Measurements from ENCODE around the gene PKIG. TPM values are rescaled to one million over a fixed set of nuclear protein-coding genes. Genes with fewer than 3 reads are reported as not detected.

Gene PKIG
- total RNA-seq, 2 donors from 2014 or later: 61.5 to 77.6 TPM

DNA sequence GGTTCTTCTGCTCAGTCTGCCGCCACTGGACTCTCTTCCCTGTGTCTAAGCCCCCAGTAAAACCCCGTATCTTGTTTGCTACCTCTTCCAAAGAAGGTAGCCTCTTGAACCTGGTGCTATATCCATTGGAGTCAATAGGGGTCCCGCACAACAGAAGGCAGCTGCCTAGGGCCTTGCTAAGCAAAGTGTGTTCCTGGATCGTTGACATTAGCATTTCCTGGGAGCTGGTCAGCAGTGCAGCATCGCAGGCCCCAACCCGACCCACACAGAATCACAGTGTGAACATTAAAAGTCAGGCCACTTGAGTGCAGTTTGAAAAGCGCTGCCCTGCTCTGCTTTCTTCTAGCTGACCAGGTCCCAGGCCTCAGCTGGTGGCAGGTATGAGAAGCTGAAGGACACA lies 66.2 kb downstream of the PKIG start:
- Histone ChIP-seq H3K4me1 (ENCODE audit: control insufficient read depth, insufficient read depth, low read length) (peaks cover 5% of the 10 kb centered on the region), H3K4me3 (ENCODE audit: low read length) (no peak overlapping the region), H3K36me3 (ENCODE audit: control insufficient read depth, insufficient read depth, low read length) (no peaks in the 10 kb centered on the region), H3K9me3 (ENCODE audit: control insufficient read depth, low read length) (no peaks in the 10 kb centered on the region), H3K27me3 (ENCODE audit: control insufficient read depth, insufficient read depth, low read length, poor library complexity, severe bottlenecking) (no peaks in the 10 kb centered on the region), H3K9ac (ENCODE audit: extremely low read depth, low read length, poor library complexity, severe bottlenecking) (no peak overlapping the region), H3K27ac (ENCODE audit: low read depth, low read length) (no peak overlapping the region)
- H3K27ac Mint-ChIP-seq: no peak overlapping the region
- peaks cover 22% of the 10 kb centered on the region for H3K4me1 Mint-ChIP-seq
- no peak overlapping the region for H3K4me3 Mint-ChIP-seq
- WGBS, 2 experiments (ENCODE audit: insufficient coverage in 1 of 2, insufficient read length in 1 of 2): 74% methylated on average over 7 of the region's 7 CpGs
- peaks cover 5% of the 10 kb centered on the region for H3K9me3 Mint-ChIP-seq
- TF ChIP-seq, protein P1, sequence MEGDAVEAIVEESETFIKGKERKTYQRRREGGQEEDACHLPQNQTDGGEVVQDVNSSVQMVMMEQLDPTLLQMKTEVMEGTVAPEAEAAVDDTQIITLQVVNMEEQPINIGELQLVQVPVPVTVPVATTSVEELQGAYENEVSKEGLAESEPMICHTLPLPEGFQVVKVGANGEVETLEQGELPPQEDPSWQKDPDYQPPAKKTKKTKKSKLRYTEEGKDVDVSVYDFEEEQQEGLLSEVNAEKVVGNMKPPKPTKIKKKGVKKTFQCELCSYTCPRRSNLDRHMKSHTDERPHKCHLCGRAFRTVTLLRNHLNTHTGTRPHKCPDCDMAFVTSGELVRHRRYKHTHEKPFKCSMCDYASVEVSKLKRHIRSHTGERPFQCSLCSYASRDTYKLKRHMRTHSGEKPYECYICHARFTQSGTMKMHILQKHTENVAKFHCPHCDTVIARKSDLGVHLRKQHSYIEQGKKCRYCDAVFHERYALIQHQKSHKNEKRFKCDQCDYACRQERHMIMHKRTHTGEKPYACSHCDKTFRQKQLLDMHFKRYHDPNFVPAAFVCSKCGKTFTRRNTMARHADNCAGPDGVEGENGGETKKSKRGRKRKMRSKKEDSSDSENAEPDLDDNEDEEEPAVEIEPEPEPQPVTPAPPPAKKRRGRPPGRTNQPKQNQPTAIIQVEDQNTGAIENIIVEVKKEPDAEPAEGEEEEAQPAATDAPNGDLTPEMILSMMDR (conservative IDR thresholded peaks at IDR 0.05): peak; percentile 59
- peaks cover 15% of the 10 kb centered on the region for H3K27me3 Mint-ChIP-seq (ENCODE audit: insufficient read depth)
- peak; percentile 76 for DNase-seq
- H3K36me3 Mint-ChIP-seq (ENCODE audit: low read depth): no peaks in the 10 kb centered on the region

DNA sequence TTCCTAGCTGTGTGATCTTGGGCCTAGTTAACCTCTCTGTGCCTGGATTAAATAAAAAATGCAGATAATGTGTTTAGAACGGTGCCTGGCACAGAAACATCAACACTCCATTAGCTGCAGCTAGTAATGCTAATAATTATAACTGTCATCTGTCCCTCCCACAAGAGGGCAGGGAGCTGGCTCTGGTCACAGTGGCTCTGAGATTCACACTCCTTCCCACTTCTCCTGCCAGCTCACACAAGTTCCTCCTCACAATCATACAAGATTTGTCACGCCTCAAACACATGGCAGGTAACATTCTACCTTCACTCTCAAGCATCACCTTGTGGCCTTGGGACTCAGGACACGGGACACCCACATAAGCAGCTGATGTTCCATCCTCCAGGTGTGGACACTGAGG lies 66.7 kb downstream of the PKIG start:
- Histone ChIP-seq H3K9me3 (ENCODE audit: control insufficient read depth, low read length) (no peaks in the 10 kb centered on the region), H3K4me1 (ENCODE audit: control insufficient read depth, insufficient read depth, low read length) (no peaks in the 10 kb centered on the region), H3K36me3 (ENCODE audit: control insufficient read depth, insufficient read depth, low read length) (no peaks in the 10 kb centered on the region), H3K27ac (ENCODE audit: low read depth, low read length) (no peak overlapping the region), H3K9ac (ENCODE audit: extremely low read depth, low read length, poor library complexity, severe bottlenecking) (no peak overlapping the region), H3K4me3 (ENCODE audit: low read length) (no peak overlapping the region), H3K27me3 (ENCODE audit: control insufficient read depth, insufficient read depth, low read length, poor library complexity, severe bottlenecking) (no peaks in the 10 kb centered on the region)
- DNase-seq: no peak
- 89 to 100% methylated on average over 3 of the region's 3 CpGs for WGBS, 2 experiments (ENCODE audit: insufficient coverage in 1 of 2, insufficient read length in 1 of 2)
- Mint-ChIP-seq H3K9me3 (peaks cover 9% of the 10 kb centered on the region), H3K4me3 (no peak overlapping the region), H3K36me3 (ENCODE audit: low read depth) (no peaks in the 10 kb centered on the region), H3K27me3 (ENCODE audit: insufficient read depth) (peaks cover 18% of the 10 kb centered on the region), H3K27ac (no peak overlapping the region), H3K4me1 (peaks cover 18% of the 10 kb centered on the region)
- TF ChIP-seq, protein P1 (conservative IDR thresholded peaks at IDR 0.05): no peak

DNA sequence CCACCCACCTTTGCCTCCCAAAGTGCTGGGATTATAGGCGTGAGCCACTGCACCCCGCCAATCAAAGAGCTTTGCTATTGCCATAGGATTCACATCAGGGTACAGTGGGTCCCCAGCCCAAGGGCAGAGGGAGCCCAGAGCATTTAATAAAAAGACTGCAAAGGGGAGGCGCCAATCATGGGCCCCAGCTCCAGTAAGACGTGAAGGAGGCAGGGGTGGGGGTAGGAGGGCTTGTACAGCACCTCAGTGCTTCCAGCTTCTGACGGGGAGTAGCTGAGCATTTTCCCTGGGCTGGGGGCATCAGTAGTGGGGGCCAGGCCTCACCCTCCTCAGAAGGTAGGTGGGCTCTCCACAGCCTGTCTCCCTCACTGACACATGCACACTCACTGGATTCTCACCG lies 67.6 kb downstream of the PKIG start:
- H3K36me3 ChIP-seq (ENCODE audit: control insufficient read depth, insufficient read depth, low read length): no peaks in the 10 kb centered on the region
- no peaks in the 10 kb centered on the region for H3K9me3 ChIP-seq (ENCODE audit: control insufficient read depth, low read length)
- H3K4me1 Mint-ChIP-seq: peaks cover 15% of the 10 kb centered on the region
- H3K36me3 Mint-ChIP-seq (ENCODE audit: low read depth): no peaks in the 10 kb centered on the region
- no peak overlapping the region for H3K27ac Mint-ChIP-seq
- peak; percentile 45 for DNase-seq
- no peak overlapping the region for H3K4me3 Mint-ChIP-seq
- TF ChIP-seq, protein P1 (conservative IDR thresholded peaks at IDR 0.05): no peak
- no peak overlapping the region for H3K4me3 ChIP-seq (ENCODE audit: low read length)
- peaks cover 25% of the 10 kb centered on the region for H3K27me3 Mint-ChIP-seq (ENCODE audit: insufficient read depth)
- no peak overlapping the region for H3K9ac ChIP-seq (ENCODE audit: extremely low read depth, low read length, poor library complexity, severe bottlenecking)
- H3K27ac ChIP-seq (ENCODE audit: low read depth, low read length): no peak overlapping the region
- no peaks in the 10 kb centered on the region for H3K4me1 ChIP-seq (ENCODE audit: control insufficient read depth, insufficient read depth, low read length)
- H3K27me3 ChIP-seq (ENCODE audit: control insufficient read depth, insufficient read depth, low read length, poor library complexity, severe bottlenecking): no peaks in the 10 kb centered on the region
- peaks cover 18% of the 10 kb centered on the region for H3K9me3 Mint-ChIP-seq
- 89 to 92% methylated on average over 6 of the region's 6 CpGs for WGBS, 2 experiments (ENCODE audit: insufficient coverage in 1 of 2, insufficient read length in 1 of 2)
